Endothelial cell of umbilical vein (primary cell): ENCODE results near the gene NKX2-4.

Source experiments
- CTCF ChIP-seq, 2 donors: IDR thresholded peaks; 1 replicate in 1 of 2; 2 replicates in 1 of 2; pipeline ENCODE4 v1.5.1; 2011; ENCODE audit warnings: low read length in 2 of 2, mild to moderate bottlenecking in 2 of 2, moderate library complexity in 2 of 2, control low read depth in 1 of 2, inconsistent platforms in 1 of 2, low read depth in 1 of 2; ENCODE audit not compliant: insufficient read depth in 1 of 2; ENCODE audit errors: extremely low read depth in 1 of 2
- EZH2 ChIP-seq: IDR thresholded peaks from 2 replicates; pipeline ENCODE4 v1.6.1; 2012; ENCODE audit warnings: borderline replicate concordance, low read depth, mild to moderate bottlenecking, moderate library complexity, low read length, inconsistent platforms; ENCODE audit not compliant: severe bottlenecking
- POLR2A ChIP-seq: IDR thresholded peaks from 2 replicates; pipeline ENCODE4 v1.6.1; 2012; ENCODE audit warnings: low read depth, mild to moderate bottlenecking, control low read depth, low read length

GRCh38 chr20:21433329-21433890 is 36.1 kb upstream of the NKX2-4 start:
- TF ChIP-seq EZH2 (no peak), CTCF (IDR thresholded peaks at IDR 0.05; ENCODE audit: extremely low read depth in 1 of 2, insufficient read depth in 1 of 2, low read depth in 1 of 2, low read length in 2 of 2) (no peak), POLR2A (no peak)
